HepG2 (cell line): ENCODE measurements around the gene OR6B3.

Experiments used
- AGO1 ChIP-seq: fragments of 200-400 bp; formaldehyde crosslinking; IDR thresholded peaks from 2 replicates; pipeline ENCODE4 v1.6.1; 2017; ENCODE audit warnings: mild to moderate bottlenecking, low read depth, low read length, moderate library complexity; ENCODE audit not compliant: poor library complexity, severe bottlenecking
- ATF4 ChIP-seq, 2 experiments: fragments of 450-650 bp in 1 of 2; sonication (generic) in 1 of 2; formaldehyde crosslinking; IDR thresholded peaks; 2 replicates each; pipeline versions ENCODE4 v1.5.0 to v1.8.0; 2020 to 2022; ENCODE audit warnings: mild to moderate bottlenecking in 1 of 2, missing genetic modification reagents in 1 of 2
- CREB1 ChIP-seq, 2 experiments: fragments of 450-650 bp in 1 of 2; IDR thresholded peaks; 2 replicates each; pipeline ENCODE4 v1.6.1; 2016 to 2017; ENCODE audit warnings: control low read depth in 1 of 2, mild to moderate bottlenecking in 1 of 2, missing compliant biosample characterization in 1 of 2, missing genetic modification characterization in 1 of 2
- CTCF ChIP-seq: sonication (generic); formaldehyde crosslinking; IDR thresholded peaks from 2 replicates; pipeline ENCODE4 v1.5.0; 2020; ENCODE audit warnings: mild to moderate bottlenecking, missing genetic modification reagents, moderate library complexity
- TRAFD1 ChIP-seq: sonication (generic); formaldehyde crosslinking; IDR thresholded peaks from 2 replicates; pipeline ENCODE4 v1.5.1; 2020; ENCODE audit warnings: missing genetic modification reagents, mild to moderate bottlenecking, borderline replicate concordance
- ZNF17 ChIP-seq: sonication (generic); formaldehyde crosslinking; IDR thresholded peaks from 2 replicates; pipeline ENCODE4 v1.5.0; 2020; ENCODE audit warnings: mild to moderate bottlenecking, missing genetic modification reagents

- TF ChIP-seq ZNF17 (CRISPR knock-in tag) (no peak), CTCF (no peak), TRAFD1 (CRISPR knock-in tag) (no peak), ATF4 (CRISPR knock-in tag; IDR thresholded peaks at IDR 0.05) (no peak), AGO1 (no peak), CREB1 (IDR thresholded peaks at IDR 0.05) (no peak), CREB1 (CRISPR knock-in tag; IDR thresholded peaks at IDR 0.05) (no peak)
These were observed 40.0 kb downstream of the OR6B3 start for GRCh38 chr2:240013343-240013742.
